ENCODE measurements around the gene CYP2S1. TPM values are rescaled to one million over a fixed set of nuclear protein-coding genes. Genes with fewer than 3 reads are reported as not detected.

Gene CYP2S1
- total RNA-seq, 4 donors from 2014 or later: 0.42 to 1.4 (median 0.63) TPM

DNA sequence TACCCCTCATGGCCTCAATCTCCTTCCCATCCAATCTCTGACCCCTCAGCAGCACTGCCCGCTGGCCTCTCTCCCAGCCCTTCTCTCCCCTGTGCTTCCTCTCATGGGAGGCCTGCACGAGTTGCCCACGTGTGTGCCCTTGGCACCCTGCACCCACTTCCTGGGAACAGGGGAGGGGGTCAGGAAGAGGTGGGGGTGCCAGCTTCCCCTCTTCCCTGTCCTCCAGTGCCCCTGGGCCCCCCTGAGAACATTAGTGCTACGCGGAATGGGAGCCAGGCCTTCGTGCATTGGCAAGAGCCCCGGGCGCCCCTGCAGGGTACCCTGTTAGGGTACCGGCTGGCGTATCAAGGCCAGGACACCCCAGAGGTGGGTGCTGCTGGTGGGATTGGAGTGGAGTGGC lies 45.2 kb downstream of the CYP2S1 start:
- Histone ChIP-seq H3K9me3 (no peaks in the 10 kb centered on the region), H3K36me3 (peaks cover 0 to 97% (median 0%) of the 10 kb centered on the region in 3 donors), H3K27ac (no peak overlapping the region), H3K4me3 (no peak overlapping the region), H3K4me1 (peaks cover 0 to 3% (median 0%) of the 10 kb centered on the region in 4 donors), H3K27me3 (no peaks in the 10 kb centered on the region)
- WGBS, 2 donors: 72% methylated on average over 10 of the region's 10 CpGs
- no peak for DNase-seq (ENCODE audit: low spot score in 2 of 2)
- TF ChIP-seq EP300 (IDR thresholded peaks at IDR 0.05) (peak in 1 of 2 donors; percentile 13), POLR2A (IDR thresholded peaks at IDR 0.05) (no peak)

DNA sequence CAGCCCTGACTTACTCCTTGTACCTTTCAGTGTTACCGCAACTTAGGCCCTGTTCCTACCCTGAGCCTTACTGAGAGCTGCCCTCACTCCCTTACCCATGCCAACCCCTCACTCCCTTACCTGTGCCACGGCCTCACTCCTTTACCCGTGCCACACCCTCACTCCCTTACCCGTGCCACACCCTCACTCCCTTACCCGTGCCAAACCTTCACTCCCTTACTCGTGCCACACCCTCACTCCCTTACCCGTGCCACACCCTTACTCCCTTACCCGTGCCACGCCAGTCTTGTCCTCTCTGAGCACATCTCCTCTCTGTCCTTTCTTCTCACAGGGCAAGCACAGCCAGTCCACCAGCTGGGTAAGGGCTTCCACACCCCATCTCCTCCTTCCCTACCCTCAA lies 46.3 kb downstream of the CYP2S1 start:
- Histone ChIP-seq H3K27ac (no peak overlapping the region), H3K9me3 (no peaks in the 10 kb centered on the region), H3K36me3 (peaks cover 0 to 97% (median 0%) of the 10 kb centered on the region in 3 donors), H3K4me3 (no peak overlapping the region), H3K27me3 (no peaks in the 10 kb centered on the region), H3K4me1 (no peaks in the 10 kb centered on the region)
- 88 to 89% methylated on average over 9 of the region's 9 CpGs for WGBS, 2 donors
- TF ChIP-seq, protein P1, sequence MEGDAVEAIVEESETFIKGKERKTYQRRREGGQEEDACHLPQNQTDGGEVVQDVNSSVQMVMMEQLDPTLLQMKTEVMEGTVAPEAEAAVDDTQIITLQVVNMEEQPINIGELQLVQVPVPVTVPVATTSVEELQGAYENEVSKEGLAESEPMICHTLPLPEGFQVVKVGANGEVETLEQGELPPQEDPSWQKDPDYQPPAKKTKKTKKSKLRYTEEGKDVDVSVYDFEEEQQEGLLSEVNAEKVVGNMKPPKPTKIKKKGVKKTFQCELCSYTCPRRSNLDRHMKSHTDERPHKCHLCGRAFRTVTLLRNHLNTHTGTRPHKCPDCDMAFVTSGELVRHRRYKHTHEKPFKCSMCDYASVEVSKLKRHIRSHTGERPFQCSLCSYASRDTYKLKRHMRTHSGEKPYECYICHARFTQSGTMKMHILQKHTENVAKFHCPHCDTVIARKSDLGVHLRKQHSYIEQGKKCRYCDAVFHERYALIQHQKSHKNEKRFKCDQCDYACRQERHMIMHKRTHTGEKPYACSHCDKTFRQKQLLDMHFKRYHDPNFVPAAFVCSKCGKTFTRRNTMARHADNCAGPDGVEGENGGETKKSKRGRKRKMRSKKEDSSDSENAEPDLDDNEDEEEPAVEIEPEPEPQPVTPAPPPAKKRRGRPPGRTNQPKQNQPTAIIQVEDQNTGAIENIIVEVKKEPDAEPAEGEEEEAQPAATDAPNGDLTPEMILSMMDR (IDR thresholded peaks at IDR 0.05): no peak
- no peak for TF ChIP-seq POLR2A (IDR thresholded peaks at IDR 0.05)
- TF ChIP-seq EP300 (IDR thresholded peaks at IDR 0.05): no peak
- no peak for DNase-seq (ENCODE audit: low spot score in 2 of 2)

DNA sequence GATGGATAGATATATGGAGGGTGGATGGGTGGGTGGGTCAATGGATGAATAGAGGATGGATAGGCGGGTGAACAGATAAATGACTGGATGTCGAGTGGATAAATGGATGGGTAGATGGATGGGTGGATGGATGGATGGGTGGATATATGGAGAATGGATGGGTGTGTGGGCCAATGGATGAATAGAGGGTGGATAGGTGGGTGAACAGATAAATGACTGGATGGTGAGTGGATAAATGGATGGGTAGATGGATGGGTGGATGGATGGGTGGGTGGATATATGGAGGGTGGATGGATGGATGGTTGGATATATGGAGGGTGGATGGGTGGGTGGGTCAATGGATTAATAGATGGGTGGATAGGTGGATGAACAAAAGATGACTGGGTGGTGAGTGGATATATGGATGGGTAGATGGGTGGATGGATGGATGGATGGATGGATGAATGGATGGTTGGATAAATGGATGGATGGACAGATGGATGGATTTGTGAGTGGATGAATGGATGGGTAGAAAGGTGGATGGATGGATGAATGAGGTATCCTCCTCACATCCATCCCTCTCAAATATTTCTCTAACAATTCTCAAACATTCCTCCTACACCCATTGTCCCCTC lies 47.0 kb downstream of the CYP2S1 start:
- no peak overlapping the region for H3K27ac ChIP-seq
- WGBS, 2 donors: 92 to 95% methylated on average over 2 of the region's 2 CpGs
- TF ChIP-seq EP300 (IDR thresholded peaks at IDR 0.05): no peak
- no peak for TF ChIP-seq POLR2A (IDR thresholded peaks at IDR 0.05)
- TF ChIP-seq, protein P1 (IDR thresholded peaks at IDR 0.05): no peak
- H3K4me3 ChIP-seq: no peak overlapping the region
- no peaks in the 10 kb centered on the region for H3K27me3 ChIP-seq
- H3K4me1 ChIP-seq: no peaks in the 10 kb centered on the region
- peaks cover 0 to 97% (median 0%) of the 10 kb centered on the region in 3 donors for H3K36me3 ChIP-seq
- no peaks in the 10 kb centered on the region for H3K9me3 ChIP-seq
- no peak for DNase-seq (ENCODE audit: low spot score in 2 of 2)

DNA sequence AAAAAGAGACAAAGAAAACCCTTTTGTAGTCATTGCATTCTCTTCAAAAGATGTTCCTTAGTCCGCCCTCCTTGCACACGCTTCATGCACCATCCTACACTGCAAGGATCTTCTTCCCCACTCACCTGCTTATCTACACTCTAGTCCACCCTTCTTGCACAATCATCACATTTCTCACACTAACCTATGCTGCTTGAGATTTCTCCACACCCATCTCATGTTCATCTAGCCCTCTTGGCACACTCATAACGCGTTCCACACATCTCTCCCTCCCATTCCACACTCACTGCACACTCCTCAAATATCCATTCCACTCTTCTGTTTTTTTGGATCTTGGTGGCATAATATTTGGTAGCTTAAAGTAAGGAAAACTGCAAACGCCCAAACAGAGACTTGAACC lies 48.8 kb downstream of the CYP2S1 start:
- H3K9me3 ChIP-seq: no peaks in the 10 kb centered on the region
- 90 to 91% methylated on average over 5 of the region's 5 CpGs for WGBS, 2 donors
- no peaks in the 10 kb centered on the region for H3K4me1 ChIP-seq
- peaks cover 0 to 100% (median 0%) of the 10 kb centered on the region in 3 donors for H3K36me3 ChIP-seq
- H3K4me3 ChIP-seq: no peak overlapping the region
- no peak overlapping the region for H3K27ac ChIP-seq
- no peak for DNase-seq (ENCODE audit: low spot score in 2 of 2)
- TF ChIP-seq, protein P1 (IDR thresholded peaks at IDR 0.05): no peak
- TF ChIP-seq POLR2A (IDR thresholded peaks at IDR 0.05) (no peak), EP300 (IDR thresholded peaks at IDR 0.05) (no peak)
- H3K27me3 ChIP-seq: no peaks in the 10 kb centered on the region

DNA sequence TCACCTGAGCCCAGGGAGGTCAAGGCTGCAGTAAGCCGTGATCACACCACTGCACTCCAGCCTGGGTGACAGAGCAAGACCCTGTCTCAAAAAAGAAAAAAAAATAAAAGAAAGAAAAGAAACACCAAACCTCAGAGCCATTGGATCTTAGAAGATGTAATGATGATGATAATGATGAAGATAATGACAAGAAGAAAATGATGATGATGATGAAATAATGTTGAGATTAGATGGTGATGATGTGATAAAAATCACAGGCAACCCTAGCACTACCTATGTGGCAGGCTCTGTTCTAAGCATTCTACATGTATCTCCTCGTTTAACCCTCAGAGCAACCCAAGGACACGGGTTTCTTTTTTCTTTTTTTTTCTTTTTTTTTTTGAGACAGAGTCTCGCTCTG lies 51.1 kb downstream of the CYP2S1 start:
- WGBS, 2 donors: 83 to 85% methylated on average over 4 of the region's 4 CpGs
- Histone ChIP-seq H3K4me3 (no peak overlapping the region), H3K27me3 (no peaks in the 10 kb centered on the region), H3K4me1 (no peaks in the 10 kb centered on the region), H3K36me3 (peaks cover 0 to 100% (median 0%) of the 10 kb centered on the region in 3 donors), H3K27ac (no peak overlapping the region), H3K9me3 (no peaks in the 10 kb centered on the region)
- no peak for DNase-seq (ENCODE audit: low spot score in 2 of 2)
- TF ChIP-seq EP300 (IDR thresholded peaks at IDR 0.05): no peak
- no peak for TF ChIP-seq POLR2A (IDR thresholded peaks at IDR 0.05)
- TF ChIP-seq, protein P1 (IDR thresholded peaks at IDR 0.05): no peak
